HG03565 (cell line): Measurements from ENCODE around the gene PDE10A.
"Not testable (repeated sequence)": the region's sequence is repeated elsewhere in the genome, so short reads cannot be mapped to it uniquely, and the experiment has no call there.

Source experiments
- ATAC-seq: cut with Tn5 transposase; IDR thresholded peaks from one replicate; pipeline ENCODE4 v1.9.1; 2021; ENCODE audit warnings: mild to moderate bottlenecking, moderate library complexity; ENCODE audit not compliant: unreplicated experiment

The PDE10A gene

DNA sequence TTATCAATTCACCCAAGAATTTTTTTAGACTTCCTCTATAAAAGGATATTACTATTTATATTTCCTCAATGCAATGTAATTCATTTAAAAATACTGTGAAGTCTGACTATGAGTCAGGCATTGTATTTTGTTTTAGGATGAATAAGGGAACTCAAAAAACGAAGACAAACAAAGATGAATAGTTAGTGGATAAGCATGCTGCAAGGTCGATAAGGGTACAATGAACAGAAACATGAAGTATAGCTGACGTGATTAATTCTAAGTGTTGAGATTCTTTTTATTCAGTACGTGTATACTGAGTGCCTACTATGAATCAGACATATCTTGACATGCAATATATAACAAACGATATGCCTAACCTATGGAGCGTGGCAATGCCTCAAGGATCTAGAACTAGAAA lies 105.4 kb downstream of the PDE10A start:
- no peak for ATAC-seq

- no peak for ATAC-seq
Measured at GRCh38 chr6:165556116-165556843, 106.8 kb downstream of the PDE10A start.

GRCh38 chr6:165554644-165555043 lies 108.4 kb downstream of the PDE10A start:
- not testable (repeated sequence) for ATAC-seq

- ATAC-seq, result no peak
Measured at GRCh38 chr6:165552248-165552736, 110.7 kb downstream of the PDE10A start.

DNA sequence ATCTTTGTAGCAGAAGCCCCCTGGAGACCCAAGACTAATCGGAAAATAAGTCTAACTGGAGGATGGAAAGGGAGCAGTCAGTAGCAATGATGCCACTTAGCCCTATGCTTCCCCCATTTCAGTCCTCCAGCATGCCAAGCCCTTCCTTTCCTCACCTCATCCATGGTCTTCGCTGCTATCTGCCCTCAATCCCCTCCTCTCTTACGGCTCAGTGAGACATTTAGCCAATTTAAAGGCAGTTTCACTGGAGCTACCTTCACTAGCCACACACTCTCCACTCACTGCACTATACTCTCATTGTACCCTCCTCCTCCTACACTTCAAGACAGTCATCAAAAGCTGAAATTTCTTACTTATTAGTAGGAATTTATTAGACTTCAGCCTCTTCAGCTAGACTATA lies 111.2 kb downstream of the PDE10A start:
- no peak for ATAC-seq

DNA sequence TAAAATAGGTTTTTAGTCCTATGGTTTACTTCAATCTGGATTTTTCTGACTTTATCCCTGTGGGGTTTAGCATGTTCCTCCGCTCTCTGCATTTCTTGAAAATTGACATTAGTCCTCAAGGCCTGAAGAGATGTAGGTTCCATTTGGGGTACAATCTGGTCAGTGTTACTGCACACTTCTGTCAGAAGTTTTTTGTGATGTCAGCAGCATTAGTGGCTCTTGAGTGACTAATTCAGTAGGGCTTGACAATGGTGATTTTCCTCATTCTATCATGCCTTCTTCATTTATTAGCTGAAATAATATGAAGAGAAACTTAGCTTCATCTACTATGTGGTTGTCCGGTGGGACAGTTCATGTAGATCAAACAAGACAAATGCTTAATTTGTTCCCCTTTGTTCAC lies 114.6 kb downstream of the PDE10A start:
- no peak for ATAC-seq

DNA sequence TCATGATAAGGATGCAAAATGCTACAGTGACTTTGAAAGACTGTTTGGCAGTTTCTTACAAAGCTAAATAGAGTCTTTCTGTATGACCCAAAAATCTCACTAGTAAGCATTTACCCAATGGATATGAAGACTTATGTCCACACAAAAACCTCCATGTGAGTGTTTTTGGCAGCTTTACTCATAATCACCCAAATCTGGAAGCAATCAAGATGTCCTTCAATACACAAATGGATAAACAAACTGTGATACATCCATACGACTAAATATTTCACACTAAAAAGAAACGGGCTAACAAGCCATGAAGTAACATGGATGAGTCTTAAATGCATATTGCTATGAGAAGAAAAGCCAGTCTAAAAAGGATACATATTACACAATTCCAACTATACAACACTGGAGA lies 117.2 kb downstream of the PDE10A start:
- no peak for ATAC-seq

DNA sequence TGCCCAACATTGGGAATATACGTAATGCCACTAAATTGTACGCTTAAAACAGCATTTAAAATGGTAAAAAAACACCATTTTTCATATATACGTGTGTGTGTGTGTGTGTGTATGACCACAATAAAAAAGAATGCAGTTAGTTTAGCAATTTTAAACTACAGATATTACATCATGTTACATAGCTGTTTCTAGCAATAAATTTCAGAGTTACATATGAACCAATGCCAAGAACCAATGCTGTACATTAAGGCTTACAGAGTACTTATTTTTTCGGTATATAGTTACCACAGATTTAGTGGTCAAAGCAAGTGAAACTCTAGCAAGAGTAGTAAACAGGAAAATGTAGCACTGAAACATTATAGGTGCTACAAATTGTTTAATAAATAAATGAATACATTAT lies 119.3 kb downstream of the PDE10A start:
- no peak for ATAC-seq

GRCh38 chr6:165536911-165537310 lies 126.1 kb downstream of the PDE10A start:
- ATAC-seq, result no peak

DNA sequence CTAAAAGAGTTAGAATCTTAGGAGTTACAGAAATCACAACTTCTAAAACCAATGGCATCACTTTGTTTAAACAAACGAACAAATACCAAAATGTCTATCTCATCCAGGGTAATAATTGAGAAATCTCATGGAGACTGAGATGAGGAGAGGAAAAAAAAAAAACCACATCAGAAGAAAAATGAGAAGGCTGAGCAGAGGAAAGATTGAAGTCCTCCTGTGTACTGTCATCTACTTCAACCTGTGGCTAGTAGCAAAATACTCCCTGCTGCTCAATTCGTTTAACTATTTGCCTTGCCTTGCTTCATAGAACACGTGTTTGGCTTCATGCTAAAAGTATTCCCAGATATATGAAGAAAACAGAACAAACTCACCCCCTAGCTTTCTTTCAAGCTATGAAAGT lies 143.7 kb downstream of the PDE10A start:
- ATAC-seq, result no peak

GRCh38 chr6:165515963-165516624 lies 146.9 kb downstream of the PDE10A start:
- no peak for ATAC-seq

DNA sequence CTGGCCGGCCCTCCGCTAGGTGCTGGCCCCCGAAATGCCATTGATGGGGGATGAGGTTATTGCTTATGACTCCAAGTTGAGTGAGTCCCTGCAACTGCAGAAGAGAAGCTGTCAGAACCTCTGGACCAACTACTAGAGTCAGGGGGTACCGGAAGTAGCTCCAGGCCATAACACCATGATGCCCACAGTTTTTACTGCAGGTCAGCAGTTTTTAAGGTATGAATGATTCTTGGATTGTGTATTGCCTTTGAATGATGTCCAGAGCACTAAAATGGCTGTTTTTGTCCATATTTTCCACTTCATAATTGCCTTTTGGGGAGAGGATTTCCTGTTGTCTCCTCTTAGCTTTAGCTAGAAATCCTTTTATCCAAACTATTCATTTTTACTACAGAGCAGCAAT lies 148.4 kb downstream of the PDE10A start:
- no peak for ATAC-seq

DNA sequence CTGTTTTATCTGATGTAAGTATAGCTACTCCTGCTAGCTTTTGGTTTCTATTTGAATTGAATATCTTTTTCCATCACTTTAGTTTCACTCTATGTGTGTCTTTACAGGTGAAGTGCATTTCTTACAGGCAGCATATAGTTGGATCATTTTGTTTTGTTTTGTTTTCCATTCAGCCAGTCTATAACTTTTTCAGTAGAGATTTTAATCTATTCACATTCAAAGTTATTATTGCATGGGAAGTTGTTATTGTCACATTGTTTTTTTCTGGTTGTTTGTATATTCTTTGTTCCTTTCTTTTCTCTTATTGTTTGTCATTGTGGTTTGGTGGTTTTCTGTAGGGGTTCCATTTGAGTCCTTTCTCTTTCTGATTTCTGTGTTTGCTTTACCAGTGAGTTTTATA lies 151.2 kb downstream of the PDE10A start:
- ATAC-seq, result peak; percentile 97

GRCh38 chr6:165508321-165508869 lies 154.6 kb downstream of the PDE10A start:
- ATAC-seq, result no peak

DNA sequence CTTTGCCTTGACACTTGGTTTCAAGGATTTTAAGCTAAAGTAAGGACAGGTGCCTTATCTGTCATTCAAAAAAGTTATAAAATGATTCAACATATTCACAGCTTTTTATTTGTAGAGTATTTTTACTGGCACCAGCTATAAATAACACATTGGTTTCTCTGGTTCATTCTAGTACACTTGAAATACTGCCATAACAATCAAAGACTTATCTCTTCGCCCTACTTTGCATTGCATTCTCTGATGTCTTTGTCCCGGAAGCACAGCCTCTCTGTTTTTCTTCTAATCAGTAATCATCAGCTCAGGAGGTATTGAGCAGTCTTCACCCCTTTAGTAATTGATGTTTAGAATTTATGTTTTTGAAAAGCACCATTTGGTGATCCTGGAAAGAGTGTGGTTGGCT lies 156.4 kb downstream of the PDE10A start:
- ATAC-seq, result no peak

GRCh38 chr6:165500214-165500907 lies 162.7 kb downstream of the PDE10A start:
- not testable (repeated sequence) for ATAC-seq

- ATAC-seq, result no peak
Measured at GRCh38 chr6:165497472-165497871, 165.6 kb downstream of the PDE10A start.

- ATAC-seq, result no peak
Measured at GRCh38 chr6:165488624-165489295, 174.3 kb downstream of the PDE10A start.

GRCh38 chr6:165487950-165488349 lies 175.1 kb downstream of the PDE10A start:
- ATAC-seq, result no peak

DNA sequence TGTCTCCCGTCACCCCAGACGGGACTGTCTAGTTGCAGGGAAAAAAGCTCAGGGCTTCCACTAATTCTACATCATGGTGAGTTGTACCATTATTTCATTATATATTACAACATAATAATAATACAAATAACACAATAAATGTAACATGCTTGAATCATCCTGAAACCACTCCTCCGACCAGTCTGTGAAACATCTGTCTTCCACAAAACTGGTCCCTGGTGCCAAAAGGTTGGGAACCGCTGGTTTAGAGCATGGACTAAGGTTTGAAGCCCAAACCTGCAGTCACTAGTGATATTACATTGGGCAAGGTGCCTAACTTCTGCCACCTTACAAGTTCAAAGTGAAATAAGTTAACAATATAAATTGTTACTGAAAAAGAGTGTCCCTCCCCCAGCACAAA lies 175.7 kb downstream of the PDE10A start:
- ATAC-seq, result no peak
